Measurements from ENCODE around the gene TNP1. TPM values are rescaled to one million over a fixed set of nuclear protein-coding genes. Genes with fewer than 3 reads are reported as not detected.

The TNP1 gene
- total RNA-seq, 1 donor from 2014 or later = not detected

Other genes starting within 250 kb of the TNP1 start
- gene IGFBP2, start 226.6 kb downstream of the TNP1 start, total RNA-seq = 40.2 TPM
- 316 TPM for gene IGFBP5, start 164.5 kb downstream of the TNP1 start, total RNA-seq